ENCODE measurements around the gene RAB34. TPM values are rescaled to one million over a fixed set of nuclear protein-coding genes. Genes with fewer than 3 reads are reported as not detected.

Gene RAB34
- total RNA-seq, 1 donor from 2014 or later = 153 TPM

DNA sequence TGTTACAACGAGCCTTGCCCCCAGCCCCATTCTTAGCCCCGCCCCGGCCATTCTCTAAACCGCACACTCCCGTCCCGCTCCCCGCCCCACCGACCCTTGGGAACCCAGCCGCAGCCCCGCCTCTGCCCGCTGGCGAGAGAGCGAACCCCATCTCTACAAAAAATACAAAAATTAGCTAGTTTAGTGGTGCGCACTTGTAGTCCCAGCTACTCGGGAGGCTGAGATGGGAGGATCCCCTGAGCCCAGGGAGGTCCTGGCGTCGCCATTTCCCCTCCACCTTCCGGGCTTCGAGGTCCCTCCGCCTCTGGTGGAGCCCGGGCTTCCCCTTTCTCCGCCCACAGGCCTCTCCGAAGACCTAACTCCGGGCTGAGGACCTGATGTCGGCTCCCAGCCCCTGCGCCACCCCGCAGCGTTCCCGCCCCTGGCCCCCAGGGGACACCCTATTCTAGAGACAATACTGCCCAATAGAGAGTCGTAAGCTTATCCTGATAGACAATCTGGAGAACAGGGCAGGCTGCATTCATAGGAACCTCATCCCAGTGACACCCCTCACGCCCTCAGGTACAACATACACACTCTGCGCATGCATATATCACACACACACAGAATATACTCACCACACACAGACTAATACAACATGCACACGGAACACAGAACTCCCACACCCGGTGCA is 5.5 kb downstream of the RAB34 start:
- no peak for DNase-seq (ENCODE audit: extremely low spot score, unreplicated experiment)
- Mint-ChIP-seq H3K4me1 (ENCODE audit: unreplicated experiment) (peaks cover 41% of the 10 kb centered on the region), H3K27ac (ENCODE audit: unreplicated experiment) (peak overlapping the region; percentile 99)

DNA sequence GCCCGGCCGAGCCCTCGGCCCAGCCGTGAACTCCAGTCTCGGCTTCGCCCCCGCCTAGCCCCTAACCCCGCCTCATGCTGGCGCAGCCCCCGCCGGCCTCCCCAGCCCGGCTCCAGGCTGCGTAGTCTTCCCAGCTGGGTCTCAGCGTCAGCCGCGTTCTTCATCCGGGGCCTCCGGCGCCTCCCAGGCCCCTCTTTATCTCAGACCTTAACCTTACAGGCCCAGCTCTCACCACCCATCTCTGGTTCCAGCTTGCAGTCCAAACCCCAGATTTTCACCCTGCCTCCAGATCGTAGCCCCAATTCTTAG is 6.0 kb downstream of the RAB34 start, which contains the start of gene PROCA1:
Gene PROCA1 (minus strand): TSS at position 166 of the 309 bp plus-strand sequence. CDS start 228 bp downstream, outside the sequence.
- Mint-ChIP-seq H3K27me3 (ENCODE audit: unreplicated experiment) (no peaks in the 10 kb centered on the region), H3K4me3 (ENCODE audit: unreplicated experiment) (peak within 1 kb of the TSS; percentile 91), H3K27ac (ENCODE audit: unreplicated experiment) (peak within 1 kb of the TSS; percentile 99), H3K4me1 (ENCODE audit: unreplicated experiment) (peaks cover 41% of the 10 kb centered on the region), H3K36me3 (ENCODE audit: unreplicated experiment) (peaks cover 11% of the 10 kb centered on the region), H3K9me3 (ENCODE audit: unreplicated experiment) (no peaks in the 10 kb centered on the region)
- DNase-seq (ENCODE audit: extremely low spot score, unreplicated experiment) = no peak
- TF ChIP-seq, protein P1, sequence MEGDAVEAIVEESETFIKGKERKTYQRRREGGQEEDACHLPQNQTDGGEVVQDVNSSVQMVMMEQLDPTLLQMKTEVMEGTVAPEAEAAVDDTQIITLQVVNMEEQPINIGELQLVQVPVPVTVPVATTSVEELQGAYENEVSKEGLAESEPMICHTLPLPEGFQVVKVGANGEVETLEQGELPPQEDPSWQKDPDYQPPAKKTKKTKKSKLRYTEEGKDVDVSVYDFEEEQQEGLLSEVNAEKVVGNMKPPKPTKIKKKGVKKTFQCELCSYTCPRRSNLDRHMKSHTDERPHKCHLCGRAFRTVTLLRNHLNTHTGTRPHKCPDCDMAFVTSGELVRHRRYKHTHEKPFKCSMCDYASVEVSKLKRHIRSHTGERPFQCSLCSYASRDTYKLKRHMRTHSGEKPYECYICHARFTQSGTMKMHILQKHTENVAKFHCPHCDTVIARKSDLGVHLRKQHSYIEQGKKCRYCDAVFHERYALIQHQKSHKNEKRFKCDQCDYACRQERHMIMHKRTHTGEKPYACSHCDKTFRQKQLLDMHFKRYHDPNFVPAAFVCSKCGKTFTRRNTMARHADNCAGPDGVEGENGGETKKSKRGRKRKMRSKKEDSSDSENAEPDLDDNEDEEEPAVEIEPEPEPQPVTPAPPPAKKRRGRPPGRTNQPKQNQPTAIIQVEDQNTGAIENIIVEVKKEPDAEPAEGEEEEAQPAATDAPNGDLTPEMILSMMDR (IDR thresholded peaks at IDR 0.05) = no peak

More for the DNA sequence above, 5.5 kb downstream of the RAB34 start:
- no peaks in the 10 kb centered on the region for H3K27me3 Mint-ChIP-seq (ENCODE audit: unreplicated experiment)
- peaks cover 11% of the 10 kb centered on the region for H3K36me3 Mint-ChIP-seq (ENCODE audit: unreplicated experiment)
- peak overlapping the region; percentile 26 for H3K4me3 Mint-ChIP-seq (ENCODE audit: unreplicated experiment)
- TF ChIP-seq, protein P1 (IDR thresholded peaks at IDR 0.05) = no peak
- H3K9me3 Mint-ChIP-seq (ENCODE audit: unreplicated experiment) = no peaks in the 10 kb centered on the region

DNA sequence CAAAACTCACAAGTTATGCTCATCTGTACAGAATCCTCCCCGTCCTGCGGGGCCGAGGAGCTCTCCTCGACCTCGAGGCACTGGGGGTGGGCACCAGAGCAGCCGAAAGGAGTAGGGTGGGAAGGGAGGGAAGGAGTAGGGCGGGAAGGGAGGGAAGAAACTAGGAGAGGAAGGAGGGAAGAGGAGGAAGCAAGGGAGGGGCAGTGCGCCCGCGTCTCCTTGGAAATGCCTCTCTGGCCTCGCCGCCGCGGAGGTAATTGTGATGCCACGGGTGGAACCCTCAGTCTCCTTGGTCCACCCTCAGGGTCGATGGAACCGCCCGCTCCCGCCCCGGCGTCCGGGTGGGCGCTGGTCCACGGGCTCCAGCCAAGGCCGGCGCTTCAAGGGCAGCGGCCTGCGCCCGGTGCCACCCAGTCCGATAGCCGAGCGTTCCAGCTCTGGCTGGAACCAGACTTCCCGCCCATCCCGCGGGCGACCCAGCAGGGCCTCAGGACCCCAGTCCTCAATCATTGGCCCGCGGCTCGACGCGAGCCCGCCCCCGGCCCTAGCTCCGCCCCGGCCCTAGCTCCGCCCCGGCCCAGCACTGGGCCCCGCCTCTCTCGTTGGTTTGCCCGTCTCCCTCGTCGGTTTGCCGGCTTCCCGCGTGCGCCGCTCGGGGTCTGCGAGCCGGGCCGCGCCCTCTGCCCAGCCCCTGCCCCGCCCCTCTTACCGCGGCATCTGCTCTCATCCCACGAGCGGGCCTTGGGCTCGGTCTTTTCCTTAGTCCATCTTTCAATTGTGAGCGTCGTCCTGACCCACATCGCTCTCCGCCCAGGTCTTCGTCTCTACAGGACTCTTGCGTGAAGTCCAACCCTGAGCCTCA is 6.6 kb downstream of the RAB34 start:
- H3K4me1 Mint-ChIP-seq (ENCODE audit: unreplicated experiment) = peaks cover 36% of the 10 kb centered on the region
- DNase-seq (ENCODE audit: extremely low spot score, unreplicated experiment) = peak; percentile 98
- H3K4me3 Mint-ChIP-seq (ENCODE audit: unreplicated experiment) = peak overlapping the region; percentile 91
- H3K36me3 Mint-ChIP-seq (ENCODE audit: unreplicated experiment) = peaks cover 11% of the 10 kb centered on the region
- H3K27ac Mint-ChIP-seq (ENCODE audit: unreplicated experiment) = peak overlapping the region; percentile 99
- no peaks in the 10 kb centered on the region for H3K9me3 Mint-ChIP-seq (ENCODE audit: unreplicated experiment)
- no peaks in the 10 kb centered on the region for H3K27me3 Mint-ChIP-seq (ENCODE audit: unreplicated experiment)
- TF ChIP-seq, protein P1 (IDR thresholded peaks at IDR 0.05) = no peak

DNA sequence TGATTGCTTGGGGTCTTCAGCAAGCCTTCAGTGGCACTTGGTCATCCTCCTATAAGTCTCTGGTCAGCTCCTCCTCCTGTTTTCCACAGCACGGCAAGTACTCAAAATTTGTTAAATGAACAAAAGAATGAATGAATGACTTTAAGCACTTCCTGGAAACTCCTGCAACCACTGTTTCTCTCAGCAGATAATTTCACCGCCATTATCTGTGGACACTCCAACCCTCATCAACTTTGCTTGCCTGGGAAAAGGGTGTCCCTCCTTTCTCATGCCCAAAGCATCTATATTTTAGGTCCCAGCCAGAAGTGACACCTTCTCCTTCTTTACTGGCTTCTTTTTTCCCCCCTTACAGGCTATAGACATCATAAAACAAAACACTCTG is 10.3 kb downstream of the RAB34 start:
- Mint-ChIP-seq H3K9me3 (ENCODE audit: unreplicated experiment) (no peaks in the 10 kb centered on the region), H3K36me3 (ENCODE audit: unreplicated experiment) (peaks cover 9% of the 10 kb centered on the region), H3K27ac (ENCODE audit: unreplicated experiment) (no peak overlapping the region), H3K27me3 (ENCODE audit: unreplicated experiment) (no peaks in the 10 kb centered on the region), H3K4me3 (ENCODE audit: unreplicated experiment) (no peak overlapping the region), H3K4me1 (ENCODE audit: unreplicated experiment) (peaks cover 18% of the 10 kb centered on the region)
- TF ChIP-seq, protein P1 (IDR thresholded peaks at IDR 0.05) = no peak
- no peak for DNase-seq (ENCODE audit: extremely low spot score, unreplicated experiment)

Measured in osteocyte (in vitro differentiated cells).